ENCODE measurements around the gene PNKD.
"Not testable (repeated sequence)": the region's sequence is repeated elsewhere in the genome, so short reads cannot be mapped to it uniquely, and the experiment has no call there.

The PNKD gene

DNA sequence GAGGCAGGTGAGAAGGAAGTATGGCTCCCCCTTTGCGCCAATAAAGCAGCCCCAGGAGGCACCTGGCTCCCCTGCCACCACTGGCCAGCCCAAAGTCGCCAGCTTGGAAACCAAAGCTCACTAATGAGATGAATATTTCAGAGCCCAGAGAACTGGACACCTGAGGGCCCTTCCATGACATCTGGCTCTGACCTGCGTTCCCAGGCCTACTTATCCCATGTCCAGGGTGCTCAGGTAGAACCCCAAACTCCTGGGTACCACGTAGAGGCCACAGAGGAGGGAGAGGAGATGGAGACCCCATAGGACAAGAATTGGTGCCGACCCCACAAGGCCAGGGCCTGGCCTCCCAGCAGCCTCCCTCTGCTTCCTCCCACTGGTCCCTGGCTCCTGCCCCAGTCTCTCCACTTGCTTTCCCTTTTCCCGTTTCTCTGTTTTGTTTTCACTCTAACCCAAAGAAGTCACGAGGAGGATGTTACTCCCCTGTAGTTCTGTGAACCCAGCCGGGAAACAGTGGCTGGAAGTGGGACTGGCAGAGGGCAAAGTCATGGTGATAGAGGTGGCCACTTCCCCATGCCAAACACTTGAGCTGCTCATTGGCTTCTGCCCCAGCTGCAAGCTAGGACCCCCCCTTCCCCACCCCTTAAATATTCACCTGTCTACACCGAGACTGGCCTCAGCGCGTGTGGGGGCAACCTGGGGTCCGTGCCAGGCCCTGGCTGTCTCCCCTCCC lies 21.2 kb downstream of the PNKD start:
- no peak for DNase-seq (ENCODE audit: low read depth, low spot score)

- peak; percentile 59 for DNase-seq (ENCODE audit: low read depth, low spot score)
Observed at GRCh38 chr2:218292048-218293014, 22.0 kb downstream of the PNKD start, which contains the start of gene TMBIM1. Gene TMBIM1, minus strand, starts transcription at chr2:218292503. Its CDS starts 10,362 bp downstream, at chr2:218282141.

DNA sequence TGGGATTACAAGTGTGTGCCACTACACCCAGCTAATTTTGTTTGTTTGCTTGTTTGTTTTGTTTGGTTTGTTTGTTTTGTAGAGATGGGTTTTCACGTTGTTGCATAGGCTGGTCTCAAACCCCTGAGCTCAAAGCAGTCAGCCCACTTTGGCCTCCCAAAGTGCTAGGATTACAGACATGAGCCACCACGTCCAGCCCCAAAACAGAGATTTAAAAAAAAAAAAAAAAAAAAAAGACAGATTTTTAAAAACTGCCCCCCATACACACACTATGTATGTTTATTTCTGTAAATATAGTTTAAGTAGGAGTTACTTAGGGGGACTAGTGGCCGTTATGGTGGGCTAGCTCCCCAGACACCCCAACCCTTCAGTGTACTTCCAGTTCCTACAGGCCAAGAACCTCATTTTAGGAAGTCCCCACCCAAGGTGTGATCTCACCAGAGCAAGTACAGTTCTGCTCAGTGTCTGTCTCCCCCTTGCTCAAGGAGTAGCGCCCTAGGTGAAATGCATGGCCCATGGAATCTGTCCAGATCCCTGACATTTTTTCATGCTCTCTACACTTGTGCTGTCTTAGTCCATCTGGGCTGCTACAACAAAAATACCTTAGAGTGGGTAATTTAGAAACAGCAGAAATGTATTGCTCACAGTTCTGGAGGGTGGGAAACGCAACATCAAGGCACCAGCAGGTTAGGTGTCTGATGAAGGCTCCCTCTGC lies 23.6 kb downstream of the PNKD start:
- no peak for DNase-seq (ENCODE audit: low read depth, low spot score)

GRCh38 chr2:218294430-218295022 lies 24.2 kb downstream of the PNKD start:
- no peak for DNase-seq (ENCODE audit: low read depth, low spot score)

DNA sequence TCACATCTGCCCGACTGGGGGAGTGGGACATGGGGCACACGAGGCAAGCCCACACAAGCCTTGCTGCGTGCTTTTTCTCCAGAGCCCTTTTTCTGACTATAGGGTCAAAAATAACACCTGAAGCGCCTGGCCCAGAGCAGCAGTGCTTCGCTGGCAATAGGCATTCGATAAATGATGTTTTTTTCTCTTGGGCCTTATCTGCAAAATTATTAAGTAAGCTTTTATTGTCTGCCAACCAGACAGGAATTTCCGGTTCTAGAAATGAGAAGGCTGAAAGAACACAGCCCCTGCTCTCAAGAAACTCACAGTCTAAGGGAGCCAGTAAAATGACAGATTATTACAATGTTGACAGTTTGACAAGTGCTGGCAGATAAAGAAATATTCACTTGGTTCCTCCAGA lies 24.7 kb downstream of the PNKD start:
- DNase-seq (ENCODE audit: low read depth, low spot score), result no peak

- DNase-seq (ENCODE audit: low read depth, low spot score), result no peak
Observed at GRCh38 chr2:218296200-218296599, 25.9 kb downstream of the PNKD start.

- no peak for DNase-seq (ENCODE audit: low read depth, low spot score)
Observed at GRCh38 chr2:218296847-218297246, 26.5 kb downstream of the PNKD start.

- no peak for DNase-seq (ENCODE audit: low read depth, low spot score)
Observed at GRCh38 chr2:218298314-218298875, 28.1 kb downstream of the PNKD start.

DNA sequence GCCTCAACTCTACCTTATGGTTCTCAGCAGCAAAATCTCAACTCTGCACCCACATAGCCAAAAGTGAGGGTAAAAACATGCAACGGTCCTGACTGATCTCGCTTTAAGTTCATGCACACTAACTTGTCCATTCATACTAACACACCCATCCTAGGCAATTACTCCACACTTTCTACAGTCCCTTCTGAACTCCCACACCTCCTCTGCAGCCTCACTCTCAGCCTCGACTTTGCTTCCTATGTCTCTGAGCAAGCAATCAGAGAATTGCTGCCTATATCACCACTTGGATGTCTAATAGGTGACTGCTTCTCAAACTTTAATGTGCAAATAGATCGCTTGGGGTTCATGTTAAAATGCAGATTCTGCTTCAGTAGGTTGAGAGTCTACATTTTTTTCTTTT lies 29.8 kb downstream of the PNKD start:
- DNase-seq (ENCODE audit: low read depth, low spot score), result no peak

DNA sequence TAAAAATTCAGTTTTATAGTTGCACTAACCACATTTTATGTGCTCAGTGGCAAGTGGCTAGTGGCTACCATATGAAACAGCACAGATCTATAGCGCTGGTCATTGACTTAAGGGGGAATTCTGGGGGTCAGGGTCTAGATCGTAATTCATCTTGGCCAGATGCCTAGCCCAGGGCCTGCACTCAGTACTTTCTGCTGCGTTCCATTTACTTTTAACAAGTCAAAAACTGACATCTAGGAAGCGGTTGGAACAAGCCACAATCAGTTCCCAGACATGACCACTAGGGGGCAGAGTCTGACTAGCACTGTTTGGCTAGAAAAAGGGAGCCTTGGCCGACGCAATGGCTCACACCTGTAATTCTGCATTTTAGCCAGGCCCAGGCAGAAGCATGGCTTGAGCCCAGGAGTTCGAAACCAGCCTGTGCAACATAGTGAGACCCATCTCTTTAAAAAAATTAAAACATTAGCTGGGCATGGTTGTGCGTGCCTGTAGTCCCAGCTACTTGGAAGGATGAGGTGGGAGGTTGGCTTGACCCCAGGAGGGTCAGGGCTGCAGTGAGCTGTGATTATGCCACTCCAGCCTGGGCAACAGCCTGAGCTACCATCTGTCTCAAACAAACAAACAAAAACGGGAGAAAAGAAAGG lies 31.0 kb downstream of the PNKD start:
- peak; percentile 80 for DNase-seq (ENCODE audit: low read depth, low spot score)

DNA sequence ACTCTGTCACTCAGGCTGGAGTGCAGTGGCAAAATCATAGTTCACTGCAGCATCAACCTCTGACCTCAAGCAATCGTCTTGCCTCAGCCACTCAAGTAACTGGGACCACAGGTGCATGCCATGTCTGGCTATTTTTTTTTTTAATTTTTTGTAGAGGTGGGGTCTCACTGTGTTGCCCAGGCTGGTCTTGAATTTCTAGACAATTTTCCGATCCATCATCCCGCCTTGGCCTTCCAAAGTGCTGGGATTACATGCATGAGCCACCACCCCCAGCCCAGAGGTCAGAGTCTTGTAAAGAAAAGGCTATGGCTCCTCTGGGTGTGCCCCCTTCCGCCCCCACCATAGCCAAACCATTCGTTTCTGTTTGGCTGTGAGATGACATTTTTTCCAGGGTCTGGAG lies 35.1 kb downstream of the PNKD start:
- no peak for DNase-seq (ENCODE audit: low read depth, low spot score)

DNA sequence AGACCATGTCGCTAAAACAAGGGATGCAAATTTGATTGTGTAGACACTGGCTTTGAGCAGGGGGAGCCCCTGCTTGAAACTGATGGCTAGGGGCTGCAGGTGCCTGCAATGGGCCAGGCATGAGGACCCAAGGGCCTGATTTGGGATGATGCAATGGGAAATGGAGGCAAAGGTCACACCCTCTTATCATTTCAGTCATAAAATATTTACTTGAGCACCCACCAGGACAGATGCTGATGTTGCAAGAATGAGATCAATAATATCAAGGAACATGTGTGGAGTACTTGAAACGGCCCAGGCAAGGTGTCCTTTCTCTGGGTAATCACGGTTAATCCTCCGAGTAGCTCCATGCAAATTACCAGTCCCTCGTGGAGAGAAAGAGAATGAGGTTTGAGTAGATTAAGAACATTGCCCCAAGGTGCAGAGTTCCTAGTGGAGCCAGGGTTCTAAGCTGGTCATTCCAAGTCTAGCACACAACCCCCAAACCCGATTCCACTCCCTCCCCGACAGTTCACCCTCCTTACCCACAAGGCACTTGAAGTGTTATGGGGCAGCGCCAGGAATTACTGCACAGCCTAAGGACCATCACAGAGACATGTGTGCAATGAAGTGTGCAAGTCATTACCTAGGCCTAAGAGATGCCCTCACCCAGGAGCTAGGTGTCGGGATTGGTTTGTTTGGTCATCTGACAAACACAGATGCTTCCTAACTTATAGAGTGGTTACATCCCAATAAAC lies 36.0 kb downstream of the PNKD start:
- DNase-seq (ENCODE audit: low read depth, low spot score), result no peak

- DNase-seq (ENCODE audit: low read depth, low spot score), result no peak
Observed at GRCh38 chr2:218307415-218308090, 37.2 kb downstream of the PNKD start.

GRCh38 chr2:218310853-218311540 lies 40.7 kb downstream of the PNKD start:
- no peak for DNase-seq (ENCODE audit: low read depth, low spot score)

- DNase-seq (ENCODE audit: low read depth, low spot score), result not testable (repeated sequence)
Observed at GRCh38 chr2:218311541-218312266, 41.4 kb downstream of the PNKD start.

- DNase-seq (ENCODE audit: low read depth, low spot score), result no peak
Observed at GRCh38 chr2:218312267-218312756, 42.0 kb downstream of the PNKD start.

DNA sequence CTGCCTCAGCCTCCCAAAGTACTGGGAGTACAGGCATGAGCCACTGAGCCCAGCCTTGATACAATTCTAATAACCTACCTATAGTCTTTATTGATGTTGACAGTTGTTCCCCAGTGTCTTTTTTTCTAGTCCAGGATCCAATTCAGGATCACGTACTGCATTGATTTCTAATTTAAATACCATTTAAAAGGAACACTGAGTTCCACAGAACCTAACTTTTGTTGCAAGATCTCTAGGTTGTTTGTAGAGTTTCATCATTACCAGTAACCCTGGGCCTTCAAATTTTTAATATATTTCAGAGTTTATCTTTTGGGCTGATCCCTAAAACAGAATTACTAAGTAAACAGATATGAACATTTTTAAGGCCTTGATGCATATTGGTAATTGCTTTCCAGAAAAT lies 43.0 kb downstream of the PNKD start:
- no peak for DNase-seq (ENCODE audit: low read depth, low spot score)

GRCh38 chr2:218314764-218315163 lies 44.4 kb downstream of the PNKD start:
- DNase-seq (ENCODE audit: low read depth, low spot score), result not testable (repeated sequence)

Measured in activated CD4-positive, CD25-positive, alpha-beta regulatory T cell treated with anti-CD3 and anti-CD28 coated beads, Interleukin-2, amount 50 U/mL, for 16 hours (primary cell).